ENCODE results near the gene ZNF385C. TPM values are rescaled to one million over a fixed set of nuclear protein-coding genes. Genes with fewer than 3 reads are reported as not detected.
"Not testable (repeated sequence)": the region's sequence is repeated elsewhere in the genome, so short reads cannot be mapped to it uniquely, and the experiment has no call there.

ZNF385C gene
- total RNA-seq, 1 experiment from 2014 or later: 1.9 TPM

DNA sequence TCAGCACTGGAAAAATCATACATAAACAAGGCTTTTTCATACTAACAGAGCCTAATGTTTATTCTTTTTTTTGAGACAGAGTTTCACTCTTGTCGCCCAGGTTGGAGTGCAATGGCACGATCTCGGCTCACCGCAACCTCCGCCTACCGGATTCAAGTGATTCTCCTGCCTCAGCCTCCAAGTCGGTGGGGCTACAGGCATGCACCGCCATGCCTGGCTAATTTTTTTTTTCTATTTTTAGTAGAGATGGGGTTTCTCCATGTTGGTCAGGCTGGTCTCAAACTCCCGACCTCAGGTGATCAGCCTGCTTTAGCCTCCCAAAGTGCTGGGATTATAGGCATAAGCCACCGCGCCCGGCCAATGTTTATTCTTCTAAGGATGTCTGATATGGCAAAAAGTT is 84.5 kb downstream of the ZNF385C start:
- DNase-seq (ENCODE audit: low spot score); in situ Hi-C loops (cut with HindIII; ENCODE audit: low sequenced_read_pairs): not testable (repeated sequence)

DNA sequence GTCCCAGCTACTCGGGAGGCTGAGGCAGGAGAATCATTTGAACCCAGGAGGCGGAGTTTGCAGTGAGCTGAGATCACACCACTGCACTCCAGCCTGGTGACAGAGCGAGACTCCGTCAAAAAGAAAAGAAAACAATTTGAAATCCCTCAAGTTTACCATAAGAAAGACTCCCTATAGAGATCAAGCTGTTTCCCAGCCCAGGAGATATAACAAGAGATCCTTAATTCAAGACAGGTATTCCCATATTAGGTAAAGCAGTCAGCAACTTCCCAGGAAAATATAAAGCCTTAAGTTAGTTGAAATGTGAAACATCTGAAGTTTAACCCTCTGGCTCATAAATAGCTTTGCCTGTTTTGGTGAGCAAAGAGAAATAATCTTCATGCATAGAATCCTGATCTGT is 85.9 kb downstream of the ZNF385C start:
- DNase-seq (ENCODE audit: low spot score); in situ Hi-C loops (cut with HindIII; ENCODE audit: low sequenced_read_pairs): not testable (repeated sequence)

DNA sequence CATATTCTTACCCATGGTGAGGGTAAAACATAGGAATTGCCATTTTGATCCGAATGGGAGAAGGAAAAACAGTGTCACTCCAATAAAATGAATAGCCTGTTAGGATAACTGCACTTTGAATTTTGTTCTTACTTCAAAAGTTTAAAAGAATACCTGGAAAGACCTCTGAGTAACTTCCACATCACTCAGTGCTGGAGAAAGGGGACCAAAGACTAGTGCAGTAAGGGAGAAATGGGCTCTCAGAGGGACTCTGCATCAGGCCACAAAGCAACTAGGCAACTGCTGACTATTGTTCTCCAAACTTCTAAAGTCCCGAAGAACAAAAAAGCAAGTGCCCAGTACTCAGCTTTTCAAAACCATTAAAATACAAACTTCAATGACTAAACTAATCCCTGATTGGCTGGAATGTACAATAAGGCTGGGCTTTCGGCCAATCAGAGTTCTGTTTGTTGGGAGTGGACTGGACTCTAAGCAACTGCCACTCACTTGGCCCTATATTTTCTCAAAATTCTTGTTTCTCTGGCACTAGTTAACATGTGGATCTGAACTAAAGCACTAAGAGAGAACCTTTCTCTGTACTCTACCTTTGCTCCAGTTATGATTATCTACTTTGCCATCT is 87.3 kb downstream of the ZNF385C start:
- in situ Hi-C loops (cut with HindIII; ENCODE audit: low sequenced_read_pairs): no loop called here
- DNase-seq (ENCODE audit: low spot score): no peak

DNA sequence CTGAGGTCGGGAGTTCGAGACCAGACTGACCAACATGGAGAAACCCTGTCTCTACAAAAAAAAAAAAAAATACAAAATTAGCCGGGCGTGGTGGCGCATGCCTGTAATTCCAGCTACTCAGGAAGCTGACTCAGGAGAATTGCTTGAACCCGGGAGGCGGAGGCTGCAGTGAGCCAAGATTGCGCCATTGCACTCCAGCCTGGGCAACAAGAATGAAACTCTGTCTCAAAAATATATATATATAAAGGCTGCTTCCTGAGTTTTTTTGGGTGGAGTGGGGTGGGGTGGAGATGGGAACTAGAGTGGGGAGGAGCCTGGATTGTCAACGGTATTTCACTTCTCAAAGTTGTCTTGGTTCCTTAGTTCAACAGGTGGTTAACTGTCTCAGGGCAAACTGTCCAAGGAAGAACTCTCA is 88.0 kb downstream of the ZNF385C start:
- in situ Hi-C loops (cut with HindIII; ENCODE audit: low sequenced_read_pairs); DNase-seq (ENCODE audit: low spot score): not testable (repeated sequence)

DNA sequence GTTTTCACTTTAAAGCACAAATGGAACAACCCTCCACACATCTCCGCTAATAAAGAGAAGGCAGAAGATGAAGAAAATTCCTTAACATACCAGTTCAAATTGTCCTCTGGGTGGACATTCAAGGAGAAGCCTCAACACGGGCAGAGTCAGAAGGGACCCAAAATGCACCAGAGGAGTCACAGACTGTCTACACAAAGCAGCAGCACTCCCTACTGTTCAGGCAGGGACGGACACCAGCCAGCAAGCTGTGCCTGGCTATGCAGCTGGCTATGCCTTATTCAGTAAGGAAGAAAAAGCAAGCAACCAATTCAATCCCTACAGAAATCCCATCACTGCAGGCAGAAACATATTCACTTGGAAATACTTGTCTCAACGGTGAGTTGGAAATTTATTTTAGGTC is 89.1 kb downstream of the ZNF385C start:
- DNase-seq (ENCODE audit: low spot score): no peak
- in situ Hi-C loops (cut with HindIII; ENCODE audit: low sequenced_read_pairs): no loop called here

DNA sequence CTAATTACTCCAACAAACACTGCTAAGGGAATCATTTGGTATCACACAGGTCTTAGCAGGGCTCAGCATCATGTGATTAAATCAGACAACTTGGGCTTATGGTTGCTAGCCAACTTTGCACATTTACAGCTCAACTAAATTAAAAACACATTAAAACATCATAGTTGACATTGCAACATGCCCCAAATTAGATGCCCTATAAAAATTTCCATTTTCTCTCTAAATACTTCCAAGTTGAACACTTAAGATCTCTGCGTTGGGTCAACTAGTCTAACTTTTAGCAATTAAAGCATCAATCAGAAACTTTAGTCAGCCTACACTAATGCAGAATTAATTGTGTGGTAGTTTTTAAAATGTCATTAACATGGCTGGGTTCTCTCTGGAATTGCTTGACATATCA is 93.1 kb downstream of the ZNF385C start:
- in situ Hi-C loops (cut with HindIII; ENCODE audit: low sequenced_read_pairs): no loop called here
- no peak for DNase-seq (ENCODE audit: low spot score)

DNA sequence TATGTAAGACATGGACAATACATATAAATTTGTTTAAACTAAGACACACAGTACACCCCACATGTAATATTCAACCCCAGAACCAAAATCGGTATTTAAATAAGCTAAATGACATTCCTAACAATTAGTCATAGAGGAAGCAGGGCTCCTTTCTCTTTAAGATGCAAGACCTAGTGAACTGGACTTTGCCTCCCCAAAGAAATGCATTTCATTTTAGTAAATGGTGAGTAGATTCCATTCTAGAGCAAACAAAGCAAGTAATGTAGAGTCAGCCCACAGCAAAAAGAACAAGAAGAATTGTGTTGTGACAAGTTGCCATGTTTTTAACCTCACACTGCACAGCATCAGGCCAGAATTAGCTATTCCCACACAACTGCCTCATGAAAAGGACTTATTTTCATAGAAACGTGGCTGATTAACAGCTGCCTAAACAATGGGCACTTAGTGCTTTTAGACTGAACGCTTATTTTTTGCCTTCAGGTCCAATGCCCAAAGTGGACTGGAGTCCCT is 95.4 kb downstream of the ZNF385C start:
- in situ Hi-C loops (cut with HindIII; ENCODE audit: low sequenced_read_pairs): no loop called here
- no peak for DNase-seq (ENCODE audit: low spot score)

DNA sequence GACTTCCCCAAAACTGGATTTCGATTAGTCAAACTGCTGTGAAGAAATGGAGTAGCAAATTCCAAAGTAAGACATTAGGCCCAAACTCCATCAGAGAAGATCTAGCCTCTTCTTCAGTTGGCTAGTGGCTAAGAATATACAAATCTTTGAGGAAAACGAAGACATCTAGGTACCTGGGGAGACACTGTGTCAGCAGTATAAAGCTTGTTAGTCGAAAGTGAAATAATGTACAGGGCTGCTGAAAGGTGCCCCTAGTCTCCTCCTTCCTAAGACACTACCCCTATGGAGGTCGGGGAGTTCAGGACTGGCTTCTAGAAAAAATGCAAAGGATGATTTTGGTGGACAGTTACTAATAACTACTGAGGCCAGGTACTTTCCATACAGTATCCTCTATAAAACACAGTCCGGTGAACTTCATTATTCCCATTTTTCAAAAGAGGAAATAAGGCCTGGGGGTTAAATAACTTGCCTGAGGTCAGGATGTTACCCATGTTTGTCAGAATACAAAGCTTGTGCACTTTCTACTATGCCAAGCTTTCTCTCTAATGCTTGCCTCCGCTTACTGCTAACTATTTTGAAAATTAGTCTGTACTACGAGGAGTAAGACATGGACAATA is 96.0 kb downstream of the ZNF385C start:
- no peak for DNase-seq (ENCODE audit: low spot score)
- in situ Hi-C loops (cut with HindIII; ENCODE audit: low sequenced_read_pairs): no loop called here

DNA sequence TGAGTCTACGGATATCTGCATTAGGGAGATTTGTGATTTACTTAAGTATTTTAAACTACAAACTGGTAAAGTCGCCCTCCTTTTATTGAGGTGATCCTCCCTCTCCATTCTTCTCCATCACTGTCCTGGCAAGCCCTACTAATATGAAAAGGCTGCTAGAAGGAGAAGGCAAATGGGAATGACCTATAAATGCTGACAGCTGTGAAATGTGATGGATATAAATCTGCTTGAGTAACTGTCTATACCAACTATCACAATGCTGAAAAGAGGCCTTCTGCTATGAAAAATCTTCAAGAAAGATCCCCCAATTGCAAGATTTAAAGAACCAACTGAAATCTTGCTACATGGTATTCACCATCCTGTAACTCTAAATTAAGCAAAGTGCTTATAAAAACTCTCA is 96.5 kb downstream of the ZNF385C start:
- in situ Hi-C loops (cut with HindIII; ENCODE audit: low sequenced_read_pairs): no loop called here
- DNase-seq (ENCODE audit: low spot score): no peak

DNA sequence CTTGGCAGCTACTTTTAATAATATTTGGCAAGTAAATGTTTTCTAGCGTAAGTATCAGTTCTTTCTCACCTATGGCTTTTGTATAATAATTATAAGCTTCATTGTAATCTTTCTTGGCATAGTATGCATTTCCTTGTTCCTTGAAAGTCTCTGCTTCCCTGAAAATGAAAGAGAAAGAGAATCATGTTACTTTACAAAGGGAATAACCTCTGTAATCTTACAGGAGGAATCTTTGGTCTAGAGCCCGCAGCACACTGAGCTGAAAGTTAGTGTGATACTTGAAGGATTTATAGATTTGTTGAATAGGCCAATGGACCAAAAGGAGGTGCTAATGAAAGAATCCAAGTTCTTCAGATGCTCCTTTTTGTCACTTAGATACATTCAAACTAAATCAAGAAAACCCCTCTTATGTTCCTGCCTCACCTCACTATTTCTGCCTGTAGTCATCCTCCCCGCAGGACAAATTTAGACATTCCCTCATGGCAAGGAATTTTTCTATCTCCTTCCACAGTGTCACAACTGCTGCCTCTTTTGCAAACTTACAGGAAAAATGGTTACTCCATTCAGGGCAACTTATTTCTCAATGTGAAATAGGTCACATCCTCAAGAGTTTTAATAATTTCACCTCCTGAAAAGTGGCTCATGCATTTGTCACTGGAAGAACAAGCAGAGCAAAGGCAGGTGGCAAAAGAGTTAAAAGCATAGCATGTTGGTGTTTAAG is 97.7 kb downstream of the ZNF385C start:
- no peak for DNase-seq (ENCODE audit: low spot score)
- in situ Hi-C loops (cut with HindIII; ENCODE audit: low sequenced_read_pairs): no loop called here

DNA sequence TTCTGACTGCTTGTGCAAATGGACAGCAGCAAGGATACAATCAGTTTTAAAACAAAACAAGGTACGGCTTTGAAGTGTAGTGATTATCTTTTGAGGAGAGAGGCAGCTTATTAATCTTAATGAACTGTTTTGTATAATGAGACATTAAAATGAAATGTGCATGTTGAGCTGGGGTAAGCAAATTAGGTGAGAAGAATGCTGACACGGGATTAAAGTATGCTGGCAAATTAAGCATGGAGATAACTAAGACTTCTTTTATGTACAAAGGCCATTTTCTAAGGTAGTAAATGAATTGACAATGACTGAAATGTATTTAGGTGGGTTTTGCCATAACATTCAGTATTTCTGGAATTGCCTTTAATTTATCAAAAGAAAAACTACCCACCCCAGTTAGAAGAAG is 99.8 kb downstream of the ZNF385C start:
- in situ Hi-C loops (cut with HindIII; ENCODE audit: low sequenced_read_pairs): no loop called here
- DNase-seq (ENCODE audit: low spot score): no peak

DNA sequence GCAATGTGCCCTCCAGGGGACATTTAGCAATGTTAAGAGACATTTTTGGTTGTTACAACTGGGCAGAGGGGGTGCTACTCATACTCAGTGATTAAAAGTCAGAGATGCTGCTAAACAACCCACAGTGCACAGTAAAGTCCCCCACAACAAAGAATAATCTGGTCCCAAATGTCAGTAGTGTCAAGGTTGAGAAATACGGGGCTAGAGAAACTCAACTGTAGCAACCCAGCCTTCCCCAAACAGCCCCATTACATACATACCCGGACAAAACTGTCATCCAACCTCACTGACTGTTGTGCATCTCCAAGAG is 101.5 kb downstream of the ZNF385C start:
- in situ Hi-C loops (cut with HindIII; ENCODE audit: low sequenced_read_pairs): no loop called here
- DNase-seq (ENCODE audit: low spot score): no peak

DNA sequence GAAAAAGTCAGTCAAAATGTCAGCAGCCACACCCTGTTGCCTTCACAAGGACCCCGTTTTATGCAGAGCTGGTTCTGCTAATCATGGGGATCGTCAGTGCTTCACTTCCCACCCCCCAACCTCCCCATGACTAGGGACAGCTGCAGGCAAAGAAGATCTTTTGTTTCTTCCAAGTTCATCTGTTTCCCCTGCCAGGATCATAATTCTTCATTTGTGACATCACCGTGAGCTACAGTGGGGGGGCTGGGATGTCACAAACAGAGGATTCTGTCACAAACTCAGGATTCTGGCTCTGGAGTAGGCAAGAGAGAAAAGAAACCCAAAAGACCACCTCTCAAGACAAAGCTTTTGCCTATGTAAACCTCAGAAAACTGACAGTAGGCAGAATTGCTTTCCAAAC is 105.7 kb downstream of the ZNF385C start:
- in situ Hi-C loops (cut with HindIII; ENCODE audit: low sequenced_read_pairs): no loop called here
- DNase-seq (ENCODE audit: low spot score): no peak

DNA sequence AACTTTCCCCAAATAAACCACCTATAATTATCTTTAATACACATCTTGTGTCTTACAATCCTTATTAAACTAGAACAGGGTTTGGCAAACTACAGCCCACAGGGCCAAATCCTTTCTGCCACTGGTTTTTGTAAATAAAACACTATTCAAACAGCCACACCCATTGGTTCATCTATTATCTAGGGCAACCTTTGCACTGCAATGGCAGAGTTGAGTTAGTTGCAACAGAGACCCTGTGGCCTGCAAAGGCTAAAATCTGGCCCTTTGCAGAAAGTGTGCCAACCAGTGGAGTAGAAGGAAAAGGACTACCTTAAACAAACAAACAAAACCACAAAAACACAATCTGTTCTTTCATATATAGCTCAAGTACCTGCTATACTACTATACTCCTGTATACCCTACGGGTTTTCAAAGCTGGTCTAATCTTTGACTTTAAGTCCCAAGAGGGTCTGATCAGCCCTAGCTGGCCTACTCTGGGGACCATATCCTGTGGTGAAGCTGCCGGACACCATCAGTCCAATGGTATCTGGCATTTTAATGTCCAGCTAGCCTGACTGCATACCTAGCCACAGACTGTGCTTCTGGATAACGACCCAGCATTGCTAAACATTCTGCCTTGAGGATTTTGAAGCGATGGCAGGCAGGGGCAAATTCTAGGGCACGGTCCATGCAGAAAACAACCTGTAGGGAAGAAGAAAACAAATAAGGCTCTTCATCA is 108.4 kb downstream of the ZNF385C start:
- DNase-seq (ENCODE audit: low spot score): no peak
- in situ Hi-C loops (cut with HindIII; ENCODE audit: low sequenced_read_pairs): no loop called here

DNA sequence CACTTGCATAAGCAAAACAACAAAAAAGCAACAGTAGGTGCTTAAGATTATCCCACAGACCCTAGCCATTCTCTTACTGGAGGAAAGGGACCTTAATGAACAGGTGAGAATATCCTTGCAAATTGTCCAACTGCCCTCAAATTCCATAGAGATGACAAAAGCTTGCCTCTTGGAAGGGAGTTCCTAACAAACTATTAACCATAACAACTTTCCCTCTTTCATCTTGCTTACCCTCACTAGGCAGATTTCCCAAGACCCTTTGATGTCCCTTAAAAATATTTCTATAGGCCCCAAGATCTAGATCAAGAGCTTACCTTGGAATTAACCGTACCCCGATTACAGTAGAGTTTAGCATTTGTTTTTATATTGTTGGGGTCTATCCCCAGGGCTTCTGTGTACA is 109.9 kb downstream of the ZNF385C start:
- DNase-seq (ENCODE audit: low spot score): no peak
- in situ Hi-C loops (cut with HindIII; ENCODE audit: low sequenced_read_pairs): no loop called here

DNA sequence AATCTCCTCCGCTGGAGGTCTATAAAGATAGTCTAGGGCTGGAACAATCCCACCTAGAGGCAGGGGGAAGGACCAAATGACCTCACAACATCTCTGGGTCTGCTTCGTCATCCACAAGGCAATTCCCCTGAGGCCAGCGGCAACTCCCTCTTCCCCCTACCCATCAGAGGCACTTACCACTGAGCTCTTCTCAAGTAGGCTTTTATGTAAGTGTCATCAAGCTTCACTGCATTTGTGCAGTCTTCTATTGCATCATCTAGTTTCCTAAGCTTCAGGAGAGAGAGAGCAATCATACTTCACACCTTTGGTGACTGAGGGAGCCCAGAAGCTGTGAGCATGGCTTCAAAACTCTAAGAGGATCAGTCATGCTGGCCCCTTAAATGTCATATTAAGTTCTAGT is 110.6 kb downstream of the ZNF385C start:
- no peak for DNase-seq (ENCODE audit: low spot score)
- in situ Hi-C loops (cut with HindIII; ENCODE audit: low sequenced_read_pairs): no loop called here

DNA sequence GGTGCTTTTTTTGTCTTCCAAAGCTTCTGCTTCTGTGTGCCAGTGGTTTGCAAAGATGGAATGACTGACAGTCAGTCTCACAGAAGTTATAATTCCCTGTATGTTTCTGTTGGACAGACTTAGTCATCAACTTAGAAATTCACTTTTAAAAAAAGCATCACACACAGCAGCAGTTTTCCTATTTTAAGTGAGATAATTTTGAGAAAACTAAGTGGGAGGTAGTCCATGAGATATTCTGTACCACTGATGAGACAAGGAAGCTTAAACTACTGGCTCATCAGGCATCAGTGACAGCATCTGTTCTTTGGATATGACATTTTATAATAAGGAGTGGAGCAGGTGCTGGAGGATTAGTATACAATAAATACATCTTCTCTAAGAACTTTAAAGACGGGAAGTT is 111.6 kb downstream of the ZNF385C start:
- no peak for DNase-seq (ENCODE audit: low spot score)
- in situ Hi-C loops (cut with HindIII; ENCODE audit: low sequenced_read_pairs): no loop called here

DNA sequence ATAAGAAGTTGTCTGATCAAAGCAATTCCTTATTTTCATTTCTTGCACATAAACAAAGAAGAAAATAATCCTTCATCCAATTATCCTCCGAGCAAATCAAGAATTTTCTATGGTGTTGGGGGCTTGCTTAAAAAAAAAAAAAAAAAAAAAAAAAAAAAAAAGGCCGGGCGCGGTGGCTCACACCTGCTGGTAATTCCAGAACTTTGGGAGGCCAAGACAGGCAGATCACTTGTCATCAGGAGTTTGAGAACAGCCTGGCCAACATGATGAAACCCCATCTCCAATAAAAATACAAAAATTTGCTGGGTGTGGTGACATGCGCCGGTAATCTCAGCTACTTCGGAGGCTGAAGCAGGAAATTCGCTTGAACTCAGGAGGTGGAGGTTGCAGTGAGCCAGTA is 112.4 kb downstream of the ZNF385C start:
- in situ Hi-C loops (cut with HindIII; ENCODE audit: low sequenced_read_pairs): no loop called here

DNA sequence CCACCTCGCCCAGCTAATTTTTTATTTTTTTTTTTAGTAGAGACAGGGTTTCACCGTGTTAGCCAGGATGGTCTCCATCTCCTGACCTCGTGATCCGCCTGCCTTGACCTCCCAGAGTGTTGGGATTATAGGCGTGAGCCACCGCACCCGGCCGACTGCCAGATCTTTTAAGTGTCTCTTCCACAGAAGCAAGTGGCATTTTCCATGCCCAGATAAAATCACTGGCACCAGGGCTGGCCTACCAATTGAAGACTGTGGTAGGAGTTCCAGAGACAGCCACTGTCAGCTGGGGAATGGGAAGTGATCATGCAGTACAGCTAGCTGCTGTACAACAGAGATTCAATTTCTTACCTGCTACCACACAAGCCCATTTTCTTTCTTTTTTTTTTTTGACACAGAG is 113.8 kb downstream of the ZNF385C start:
- in situ Hi-C loops (cut with HindIII; ENCODE audit: low sequenced_read_pairs): no loop called here
- DNase-seq (ENCODE audit: low spot score): no peak

More for the DNA sequence above, 112.4 kb downstream of the ZNF385C start:
- no peak for DNase-seq (ENCODE audit: low spot score)
